H9 (cell line): Measurements from ENCODE around the gene USP12. TPM values are rescaled to one million over a fixed set of nuclear protein-coding genes. Genes with fewer than 3 reads are reported as not detected.

Experiments
- DNase-seq: peaks from one replicate; pipeline ENCODE4 v3.0.0-alpha.2; 2017
- H2AFZ ChIP-seq: one replicate; pipeline ENCODE4 v1.6.1; 2013; ENCODE audit warnings: mild to moderate bottlenecking, low read length, control low read depth, moderate library complexity
- H2AK5ac ChIP-seq: 2 replicates; pipeline ENCODE4 v1.6.1; 2013; ENCODE audit warnings: low read length, control low read depth, mixed read lengths; ENCODE audit not compliant: insufficient read length
- H2BK120ac ChIP-seq: one replicate; pipeline ENCODE4 v1.6.1; 2013; ENCODE audit warnings: low read depth, mild to moderate bottlenecking, low read length, control low read depth, inconsistent platforms; ENCODE audit not compliant: poor library complexity, severe bottlenecking
- H2BK12ac ChIP-seq: 2 replicates; pipeline ENCODE4 v1.6.1; 2013; ENCODE audit warnings: low read length, control low read depth, mixed read lengths, low read depth; ENCODE audit not compliant: insufficient read length
- H2BK15ac ChIP-seq: 2 replicates; pipeline ENCODE4 v1.6.1; 2013; ENCODE audit warnings: low read depth, low read length, control low read depth
- H2BK20ac ChIP-seq: one replicate; pipeline ENCODE4 v1.6.1; 2013; ENCODE audit warnings: low read depth, mild to moderate bottlenecking, low read length, control low read depth, inconsistent platforms; ENCODE audit not compliant: poor library complexity, severe bottlenecking
- H2BK5ac ChIP-seq: 2 replicates; pipeline ENCODE4 v1.6.1; 2013; ENCODE audit warnings: low read length, control low read depth, mixed read lengths; ENCODE audit not compliant: insufficient read length
- H3K14ac ChIP-seq: 2 replicates; pipeline ENCODE4 v1.6.1; 2013; ENCODE audit warnings: low read length, control low read depth; ENCODE audit not compliant: insufficient read depth
- H3K18ac ChIP-seq: 2 replicates; pipeline ENCODE4 v1.6.1; 2013; ENCODE audit warnings: low read depth, mild to moderate bottlenecking, mixed read lengths, low read length, control low read depth; ENCODE audit not compliant: insufficient read length
- H3K23ac ChIP-seq: 2 replicates; pipeline ENCODE4 v1.6.1; 2013; ENCODE audit warnings: low read length, control low read depth, mixed read lengths, low read depth; ENCODE audit not compliant: insufficient read length
- H3K23me2 ChIP-seq: 2 replicates; pipeline ENCODE4 v1.6.1; 2013; ENCODE audit warnings: low read depth, mild to moderate bottlenecking, mixed read lengths, low read length, control low read depth; ENCODE audit not compliant: insufficient read length, poor library complexity, severe bottlenecking
- H3K27ac ChIP-seq: 2 replicates; pipeline ENCODE4 v1.5.1; 2013; ENCODE audit warnings: low read length, control low read depth, mixed read lengths, low read depth; ENCODE audit not compliant: insufficient read length
- H3K27me3 ChIP-seq: 2 replicates; pipeline ENCODE4 v1.6.1; 2013; ENCODE audit warnings: low read length, control low read depth, inconsistent platforms; ENCODE audit not compliant: insufficient read depth
- H3K4ac ChIP-seq: 2 replicates; pipeline ENCODE4 v1.6.1; 2013; ENCODE audit warnings: low read depth, mild to moderate bottlenecking, control low read depth, inconsistent platforms, low read length, moderate library complexity
- H3K4me1 ChIP-seq: 2 replicates; pipeline ENCODE4 v1.6.1; 2013; ENCODE audit warnings: low read length, control low read depth, inconsistent platforms; ENCODE audit not compliant: insufficient read depth
- H3K4me2 ChIP-seq: 2 replicates; pipeline ENCODE4 v1.6.1; 2013; ENCODE audit warnings: low read length, control low read depth, mixed read lengths; ENCODE audit not compliant: insufficient read length, insufficient read depth
- H3K56ac ChIP-seq: 2 replicates; pipeline ENCODE4 v1.6.1; 2013; ENCODE audit warnings: low read depth, mild to moderate bottlenecking, mixed read lengths, low read length, control low read depth; ENCODE audit not compliant: insufficient read length
- H3K79me1 ChIP-seq: 2 replicates; pipeline ENCODE4 v1.6.1; 2013; ENCODE audit warnings: low read depth, mild to moderate bottlenecking, moderate library complexity, low read length, control low read depth, inconsistent platforms; ENCODE audit not compliant: insufficient read depth, poor library complexity, severe bottlenecking
- H3K79me2 ChIP-seq: 2 replicates; pipeline ENCODE4 v1.6.1; 2013; ENCODE audit warnings: low read length, control low read depth, inconsistent platforms; ENCODE audit not compliant: insufficient read depth
- H3K9ac ChIP-seq: 2 replicates; pipeline ENCODE4 v1.6.1; 2013; ENCODE audit warnings: low read length, control low read depth, mixed read lengths; ENCODE audit not compliant: insufficient read length; ENCODE audit errors: extremely low read depth
- H3K9me3 ChIP-seq: one replicate; pipeline ENCODE4 v1.6.1; 2013; ENCODE audit warnings: low read depth, low read length, inconsistent platforms; ENCODE audit not compliant: control insufficient read depth
- H3T11ph ChIP-seq: one replicate; pipeline ENCODE4 v1.6.1; 2013; ENCODE audit warnings: mild to moderate bottlenecking, low read length, control low read depth, inconsistent platforms
- H4K20me1 ChIP-seq: one replicate; pipeline ENCODE4 v1.6.1; 2013; ENCODE audit not compliant: control insufficient read depth, insufficient read length, insufficient read depth
- H4K5ac ChIP-seq: 2 replicates; pipeline ENCODE4 v1.6.1; 2013; ENCODE audit warnings: low read depth, mild to moderate bottlenecking, mixed read lengths, low read length, control low read depth; ENCODE audit not compliant: insufficient read length
- H4K8ac ChIP-seq: replicated peaks from 2 replicates; pipeline ENCODE4 v1.6.1; 2013; ENCODE audit warnings: low read length, control low read depth, mixed read lengths, low read depth; ENCODE audit not compliant: insufficient read length
- H4K91ac ChIP-seq: 2 replicates; pipeline ENCODE4 v1.6.1; 2013; ENCODE audit warnings: low read depth, mild to moderate bottlenecking, moderate library complexity, mixed read lengths, low read length, control low read depth; ENCODE audit not compliant: insufficient read length
- H3K27ac Mint-ChIP-seq, 3 experiments: 2 replicates in 2 of 3; 3 replicates in 1 of 3; pipeline ENCODE4 v1.8.0; 2020 to 2021; ENCODE audit warnings: mixed read lengths in 3 of 3, mild to moderate bottlenecking in 1 of 3, moderate library complexity in 1 of 3
- H3K27me3 Mint-ChIP-seq: 2 replicates; pipeline ENCODE4 v1.8.0; 2021; ENCODE audit warnings: low read depth, mild to moderate bottlenecking, moderate library complexity, mixed read lengths
- H3K36me3 Mint-ChIP-seq, 3 experiments: 2 replicates in 2 of 3; 3 replicates in 1 of 3; pipeline ENCODE4 v1.8.0; 2020 to 2021; ENCODE audit warnings: low read depth in 3 of 3, mixed read lengths in 3 of 3; ENCODE audit not compliant: insufficient read depth in 1 of 3
- H3K4me1 Mint-ChIP-seq, 2 experiments: 2 replicates each; pipeline ENCODE4 v1.8.0; 2020; ENCODE audit warnings: mixed read lengths in 2 of 2
- H3K4me3 Mint-ChIP-seq, 2 experiments: 2 replicates in 1 of 2; 3 replicates in 1 of 2; pipeline ENCODE4 v1.8.0; 2020 to 2021; ENCODE audit warnings: mild to moderate bottlenecking in 2 of 2, mixed read lengths in 2 of 2, moderate library complexity in 1 of 2
- H3K9me3 Mint-ChIP-seq, 2 experiments: 2 replicates in 1 of 2; 3 replicates in 1 of 2; pipeline ENCODE4 v1.8.0; 2020; ENCODE audit warnings: mild to moderate bottlenecking in 2 of 2, mixed read lengths in 2 of 2, moderate library complexity in 1 of 2
- WGBS: extraction: QIAGEN DNeasy Blood & Tissue Kit; methylation state at CpG from one replicate; pipeline ENCODE4 v1.1.7; 2013; ENCODE audit warnings: missing lambda C conversion rate, low lambda C conversion rate, mixed read lengths; ENCODE audit not compliant: insufficient read length; ENCODE audit errors: extremely low coverage; 5-methylcytosine and 5-hydroxymethylcytosine counted together
- total RNA-seq: library from RNA; stranded (reverse); gene quantifications from 2 replicates; pipeline ENCODE4 v1.2.1, GENCODE V29; 2021
- TF ChIP-seq, protein P1 (sequence below): fragments of 200-600 bp; sonication (generic); conservative IDR thresholded peaks from 3 replicates; pipeline ENCODE4 v1.8.0; 2021; ENCODE audit warnings: antibody characterized with exemption, mild to moderate bottlenecking

USP12 gene
- total RNA-seq, 1 experiment from 2014 or later, result 24.8 TPM

DNA sequence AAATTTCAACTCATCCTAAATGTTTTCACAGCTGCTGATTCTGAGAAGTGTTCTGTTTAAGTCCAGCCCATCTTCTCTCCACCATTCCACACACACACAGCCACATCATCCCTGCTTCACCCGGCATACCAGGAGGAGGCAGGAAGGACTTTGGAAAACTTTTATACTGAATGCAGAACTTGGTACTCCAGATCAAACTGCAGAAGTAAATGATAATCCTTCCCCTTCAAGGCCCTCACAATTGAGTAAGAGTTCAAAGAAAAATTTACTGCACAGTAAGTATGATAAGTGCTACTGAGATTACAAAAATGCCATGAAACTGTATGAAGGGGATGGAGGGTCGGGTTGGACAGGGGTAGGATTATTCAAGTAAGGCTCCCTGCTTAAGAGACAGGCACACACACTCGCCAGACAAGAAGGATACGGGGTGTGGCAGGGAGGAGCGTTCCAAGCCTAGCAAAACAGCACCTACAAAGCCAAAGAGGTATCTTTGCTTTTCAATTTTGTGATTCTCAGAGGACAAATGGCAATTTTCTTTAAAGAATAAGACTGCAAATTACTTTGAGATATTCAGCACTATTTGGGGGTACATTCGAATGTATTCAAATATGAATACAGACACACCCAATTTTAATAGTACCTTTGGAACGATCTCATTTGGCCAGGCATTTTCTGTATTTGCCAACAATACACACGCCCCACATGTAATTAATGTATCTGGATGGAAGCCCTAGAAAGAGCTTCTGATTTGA, 2.5 kb downstream of the USP12 start:
- Histone ChIP-seq H3K79me2 (peaks cover 34% of the 10 kb centered on the region; the same call in 1 of the 2 replicates), H3K23me2 (peaks cover 5% of the 10 kb centered on the region), H3K27me3 (no peaks in the 10 kb centered on the region), H2AFZ (no peak overlapping the region), H4K91ac (no peak overlapping the region), H4K20me1 (no peaks in the 10 kb centered on the region), H3K4me2 (no peak overlapping the region), H2BK12ac (no peak overlapping the region), H3K9ac (no peak overlapping the region), H2BK120ac (no peak overlapping the region), H2AK5ac (no peak overlapping the region), H2BK15ac (no peak overlapping the region), H3K27ac (no peak overlapping the region), H2BK20ac (no peak overlapping the region), H3K4me1 (peaks cover 5% of the 10 kb centered on the region; the same call in 1 of the 2 replicates), H2BK5ac (no peak overlapping the region), H3T11ph (no peak overlapping the region), H4K8ac (no peak overlapping the region), H3K23ac (no peak overlapping the region), H3K56ac (no peak overlapping the region), H4K5ac (no peak overlapping the region), H3K18ac (no peak overlapping the region), H3K79me1 (peaks cover 3% of the 10 kb centered on the region), H3K14ac (no peak overlapping the region), H3K4ac (no peak overlapping the region), H3K9me3 (no peaks in the 10 kb centered on the region)
- peaks cover 35 to 38% of the 10 kb centered on the region in 2 experiments for H3K4me1 Mint-ChIP-seq
- H3K27me3 Mint-ChIP-seq, result peaks cover 1% of the 10 kb centered on the region; the same call in 1 of the 2 replicates
- no peaks in the 10 kb centered on the region for H3K36me3 Mint-ChIP-seq
- peak overlapping the region in 1 of 2 experiments; percentile 35; a peak in 3 of 5 replicates for H3K4me3 Mint-ChIP-seq
- WGBS, result no CpG with 5 or more reads among the region's 8 CpGs
- no peak overlapping the region for H3K27ac Mint-ChIP-seq
- TF ChIP-seq, protein P1, sequence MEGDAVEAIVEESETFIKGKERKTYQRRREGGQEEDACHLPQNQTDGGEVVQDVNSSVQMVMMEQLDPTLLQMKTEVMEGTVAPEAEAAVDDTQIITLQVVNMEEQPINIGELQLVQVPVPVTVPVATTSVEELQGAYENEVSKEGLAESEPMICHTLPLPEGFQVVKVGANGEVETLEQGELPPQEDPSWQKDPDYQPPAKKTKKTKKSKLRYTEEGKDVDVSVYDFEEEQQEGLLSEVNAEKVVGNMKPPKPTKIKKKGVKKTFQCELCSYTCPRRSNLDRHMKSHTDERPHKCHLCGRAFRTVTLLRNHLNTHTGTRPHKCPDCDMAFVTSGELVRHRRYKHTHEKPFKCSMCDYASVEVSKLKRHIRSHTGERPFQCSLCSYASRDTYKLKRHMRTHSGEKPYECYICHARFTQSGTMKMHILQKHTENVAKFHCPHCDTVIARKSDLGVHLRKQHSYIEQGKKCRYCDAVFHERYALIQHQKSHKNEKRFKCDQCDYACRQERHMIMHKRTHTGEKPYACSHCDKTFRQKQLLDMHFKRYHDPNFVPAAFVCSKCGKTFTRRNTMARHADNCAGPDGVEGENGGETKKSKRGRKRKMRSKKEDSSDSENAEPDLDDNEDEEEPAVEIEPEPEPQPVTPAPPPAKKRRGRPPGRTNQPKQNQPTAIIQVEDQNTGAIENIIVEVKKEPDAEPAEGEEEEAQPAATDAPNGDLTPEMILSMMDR, result no peak
- no peak for DNase-seq
- no peaks in the 10 kb centered on the region; a peak in 1 of 5 replicates for H3K9me3 Mint-ChIP-seq
